ENCODE measurements around the gene GEMIN7. TPM values are rescaled to one million over a fixed set of nuclear protein-coding genes. Genes with fewer than 3 reads are reported as not detected.

GEMIN7 gene
- total and polyA plus RNA-seq, 2 of the 13 experiments (the other 11 are each of a cell fraction or from before 2014, with no cell fraction given), result 24.1 to 30.6 TPM

GRCh38 chr19:45041125-45041524, 37.9 kb upstream of the GEMIN7 start:
- H3K9me3 ChIP-seq (ENCODE audit: low read length), result no peaks in the 10 kb centered on the region
- FAIRE-seq (no peak), ATAC-seq (no peak), DNase-seq (ENCODE audit: low spot score) (no peak)
- H3K4me1 ChIP-seq (ENCODE audit: insufficient read depth, low read length), result peaks cover 68% of the 10 kb centered on the region
- POLR2A ChIA-PET, result no interaction called here
- 95% methylated on average over 6 of the region's 6 CpGs for WGBS (ENCODE audit: low lambda C conversion rate)
- H3K4me2 ChIP-seq (ENCODE audit: low read depth, low read length), result 0 out of 2 replicates have a peak overlapping the region, but pooled peaks have one; percentile 1
- no peak overlapping the region for H3K27ac ChIP-seq (ENCODE audit: extremely low read length, insufficient read depth, low read length)
- in situ Hi-C loops (cut with HindIII; ENCODE audit: extremely low pct_ligation_motif_present, low pct_unique_long_range_greater_than_20kb), result no loop called here
- H3K36me3 ChIP-seq (replicated peaks in 1 of 2; ENCODE audit: control insufficient read depth in 1 of 2, insufficient read depth in 2 of 2, low read length in 2 of 2), result peaks cover 8 to 39% of the 10 kb centered on the region in 2 experiments
- no peaks in the 10 kb centered on the region; a peak in 1 of 5 replicates for H3K27me3 ChIP-seq (ENCODE audit: control insufficient read depth in 1 of 2, insufficient read depth in 2 of 2, low read length in 2 of 2)
- TF ChIP-seq ATF2 (CRISPR knock-in tag; IDR thresholded peaks at IDR 0.05) (no peak), SIN3B (IDR thresholded peaks at IDR 0.05; ENCODE audit: low read length) (no peak), ZNF407 (CRISPR knock-in tag; IDR thresholded peaks at IDR 0.05; ENCODE audit: not compliant biosample characterization) (no peak), ZNF629 (CRISPR knock-in tag; conservative IDR thresholded peaks at IDR 0.05) (no peak), ZNF672 (CRISPR knock-in tag; IDR thresholded peaks at IDR 0.05) (no peak), NCOA2 (CRISPR knock-in tag; IDR thresholded peaks at IDR 0.05) (no peak), LCORL (IDR thresholded peaks at IDR 0.05) (no peak), LCORL (CRISPR knock-in tag; IDR thresholded peaks at IDR 0.05) (no peak), ZNF121 (CRISPR knock-in tag; IDR thresholded peaks at IDR 0.05) (no peak), ZNF501 (CRISPR knock-in tag; IDR thresholded peaks at IDR 0.05) (no peak), ZFP37 (CRISPR knock-in tag; IDR thresholded peaks at IDR 0.05; ENCODE audit: borderline replicate concordance) (no peak)
- peaks cover 20% of the 10 kb centered on the region; the same call in 1 of the 2 replicates for H4K20me1 ChIP-seq (ENCODE audit: insufficient read depth, low read length)
- H3K79me2 ChIP-seq (ENCODE audit: insufficient read depth, low read length), result peaks cover 33% of the 10 kb centered on the region
- CTCF ChIA-PET (ENCODE audit: low intra/inter-chr PET ratio, low total read pairs), result no interaction called here
- intact Hi-C loops (cut with micrococcal nuclease; ENCODE audit: unreplicated experiment), result no loop called here
- H3K4me3 ChIP-seq (replicated peaks in 1 of 3; ENCODE audit: insufficient read depth in 1 of 3, low read depth in 2 of 3, low read length in 3 of 3), result no peak overlapping the region
- no peak overlapping the region for H3K9ac ChIP-seq (ENCODE audit: insufficient read depth, low read depth, low read length)
- H2AFZ ChIP-seq (ENCODE audit: low read length), result no peak overlapping the region
- BruUV-seq (replicated peaks), result no TSS peak
